CD4-positive, alpha-beta memory T cell (primary cell): ENCODE results near the gene SPINT3. TPM values are rescaled to one million over a fixed set of nuclear protein-coding genes. Genes with fewer than 3 reads are reported as not detected.
"Not testable (repeated sequence)": the region's sequence is repeated elsewhere in the genome, so short reads cannot be mapped to it uniquely, and the experiment has no call there.

Experiments
- CTCF ChIA-PET: fragments of 350-600 bp; sonication (Branson Sonifier 250); formaldehyde crosslinking; loops from one replicate; lab custom pipeline; 2021; ENCODE audit warnings: inconsistent platforms; ENCODE audit not compliant: partially characterized antibody; lab: Charles Lee
- POLR2A ChIA-PET: fragments of 350-600 bp; sonication (Branson Sonifier 250); formaldehyde crosslinking; loops from one replicate; lab custom pipeline; 2021; ENCODE audit not compliant: partially characterized antibody; lab: Charles Lee
- DNase-seq, 5 donors: peaks; one replicate each; pipeline versions ENCODE4 v3.0.0 to v3.0.0-alpha.2; 2020 to 2022; ENCODE audit warnings: mixed read lengths in 1 of 5
- H3K27ac ChIP-seq: one replicate; pipeline ENCODE4 v1.7.0; 2013; ENCODE audit warnings: low read depth, low read length
- H3K27me3 ChIP-seq: 2 replicates; pipeline ENCODE4 v1.7.0; 2013; ENCODE audit warnings: mild to moderate bottlenecking, low read length, moderate library complexity; ENCODE audit not compliant: insufficient read depth
- H3K36me3 ChIP-seq: 2 replicates; pipeline ENCODE4 v1.7.0; 2013; ENCODE audit warnings: mild to moderate bottlenecking, low read length, moderate library complexity; ENCODE audit not compliant: insufficient read depth
- H3K4me1 ChIP-seq: 2 replicates; pipeline ENCODE4 v1.7.0; 2013; ENCODE audit warnings: mild to moderate bottlenecking, low read length, moderate library complexity; ENCODE audit not compliant: insufficient read depth
- H3K4me3 ChIP-seq, 2 donors: one replicate each; pipeline ENCODE4 v1.7.0; 2013; ENCODE audit warnings: low read length in 2 of 2, mild to moderate bottlenecking in 1 of 2
- H3K9me3 ChIP-seq, 2 donors: one replicate each; pipeline ENCODE4 v1.7.0; 2013; ENCODE audit warnings: low read length in 2 of 2, control low read depth in 1 of 2; ENCODE audit not compliant: control insufficient read depth in 1 of 2
- H3K27ac Mint-ChIP-seq, 7 donors: one replicate each; pipeline ENCODE4 v1.8.0; 2020 to 2021; ENCODE audit warnings: mixed read lengths in 7 of 7, mild to moderate bottlenecking in 6 of 7, inconsistent platforms in 3 of 7, moderate library complexity in 3 of 7
- H3K27me3 Mint-ChIP-seq, 2 donors: one replicate each; pipeline ENCODE4 v1.8.0; 2020 to 2021; ENCODE audit warnings: mixed read lengths in 2 of 2
- H3K36me3 Mint-ChIP-seq, 2 donors: one replicate each; pipeline ENCODE4 v1.8.0; 2020 to 2021; ENCODE audit warnings: mixed read lengths in 2 of 2, inconsistent platforms in 1 of 2, mild to moderate bottlenecking in 1 of 2
- H3K4me1 Mint-ChIP-seq, 4 donors: one replicate each; pipeline ENCODE4 v1.8.0; 2020 to 2021; ENCODE audit warnings: mixed read lengths in 4 of 4, mild to moderate bottlenecking in 1 of 4
- H3K4me3 Mint-ChIP-seq, 8 donors: one replicate each; pipeline ENCODE4 v1.8.0; 2020 to 2021; ENCODE audit warnings: mixed read lengths in 8 of 8, mild to moderate bottlenecking in 7 of 8, moderate library complexity in 6 of 8, inconsistent platforms in 3 of 8
- H3K9me3 Mint-ChIP-seq, 8 donors: one replicate each; pipeline ENCODE4 v1.8.0; 2020 to 2021; ENCODE audit warnings: mixed read lengths in 8 of 8, mild to moderate bottlenecking in 5 of 8, inconsistent platforms in 3 of 8, moderate library complexity in 1 of 8
- intact Hi-C: fragments of 100-400 bp; cut with micrococcal nuclease; formaldehyde crosslinking; loops from one replicate; pipeline ENCODE4 v1.15.1; 2023
- polyA plus RNA-seq, 2 donors: library from polyadenylated mRNA; unstranded; fragments of 300-500 nt; fragmentation: Illumina TruSeq; gene quantifications; one replicate each; pipeline ENCODE4 v1.2.3, GENCODE V29; 2021
- total RNA-seq, 2 experiments: library from RNA; stranded (reverse); gene quantifications; one replicate each; pipeline ENCODE4 v1.2.3, GENCODE V29; 2021

Gene SPINT3
- total and polyA plus RNA-seq, 4 experiments from 2014 or later = not detected

GRCh38 chr20:45485388-45485787 lies 30.0 kb downstream of the SPINT3 start:
- H3K9me3 Mint-ChIP-seq = no peaks in the 10 kb centered on the region

GRCh38 chr20:45484676-45485075 lies 30.7 kb downstream of the SPINT3 start:
- Mint-ChIP-seq H3K27me3 (peaks cover 33 to 56% of the 10 kb centered on the region in 2 donors), H3K9me3 (no peaks in the 10 kb centered on the region), H3K36me3 (peaks cover 0 to 3% of the 10 kb centered on the region in 2 donors), H3K27ac (no peak overlapping the region), H3K4me3 (no peak overlapping the region), H3K4me1 (no peaks in the 10 kb centered on the region)
- no peaks in the 10 kb centered on the region for H3K36me3 ChIP-seq
- no peaks in the 10 kb centered on the region for H3K4me1 ChIP-seq
- POLR2A ChIA-PET = no interaction called here
- no peak overlapping the region for H3K4me3 ChIP-seq
- intact Hi-C loops = no loop called here
- no peak overlapping the region for H3K27ac ChIP-seq
- peaks cover 7% of the 10 kb centered on the region for H3K27me3 ChIP-seq
- no peaks in the 10 kb centered on the region for H3K9me3 ChIP-seq
- CTCF ChIA-PET = interaction anchor here (1.3 kb wide), 1 partner anchor 18 kb away, joined by 4 read pairs; no protein-coding TSS in a partner anchor
- no peak for DNase-seq

More at GRCh38 chr20:45485388-45485787, 30.0 kb downstream of the SPINT3 start:
- CTCF ChIA-PET = interaction anchor here (0.7 to 1.3 kb wide), 2 partner anchors 17 to 285 kb away, joined by 3 to 4 read pairs; no protein-coding TSS in a partner anchor
- H3K27ac Mint-ChIP-seq = no peak overlapping the region
- no peak for DNase-seq
- POLR2A ChIA-PET = no interaction called here
- peaks cover 28 to 52% of the 10 kb centered on the region in 2 donors for H3K27me3 Mint-ChIP-seq
- no peaks in the 10 kb centered on the region for H3K4me1 Mint-ChIP-seq
- H3K36me3 ChIP-seq = no peaks in the 10 kb centered on the region
- no peaks in the 10 kb centered on the region for H3K9me3 ChIP-seq
- H3K36me3 Mint-ChIP-seq = no peaks in the 10 kb centered on the region
- no peak overlapping the region for H3K4me3 ChIP-seq
- H3K4me3 Mint-ChIP-seq = no peak overlapping the region
- peaks cover 7% of the 10 kb centered on the region for H3K27me3 ChIP-seq
- H3K27ac ChIP-seq = no peak overlapping the region
- intact Hi-C loops = no loop called here
- H3K4me1 ChIP-seq = no peaks in the 10 kb centered on the region

GRCh38 chr20:45479822-45480221 lies 35.6 kb downstream of the SPINT3 start:
- no peaks in the 10 kb centered on the region for H3K9me3 ChIP-seq
- H3K27me3 Mint-ChIP-seq = peaks cover 34 to 50% of the 10 kb centered on the region in 2 donors
- H3K36me3 ChIP-seq = no peaks in the 10 kb centered on the region
- intact Hi-C loops = no loop called here
- H3K4me1 ChIP-seq = no peaks in the 10 kb centered on the region
- H3K27me3 ChIP-seq = peaks cover 5% of the 10 kb centered on the region
- H3K4me3 Mint-ChIP-seq = no peak overlapping the region
- no peak for DNase-seq
- no peak overlapping the region for H3K4me3 ChIP-seq
- H3K4me1 Mint-ChIP-seq = no peaks in the 10 kb centered on the region
- H3K36me3 Mint-ChIP-seq = peaks cover 0 to 3% of the 10 kb centered on the region in 2 donors
- POLR2A ChIA-PET = no interaction called here
- no peak overlapping the region for H3K27ac Mint-ChIP-seq
- peaks cover 0 to 6% (median 0%) of the 10 kb centered on the region in 8 donors for H3K9me3 Mint-ChIP-seq
- CTCF ChIA-PET = interaction anchor here (0.6 to 1.1 kb wide), 2 partner anchors 117 to 157 kb away, joined by 3 to 4 read pairs; partner anchors contain the start of gene SYS1
- H3K27ac ChIP-seq = no peak overlapping the region

GRCh38 chr20:45477530-45478148 lies 37.8 kb downstream of the SPINT3 start:
- POLR2A ChIA-PET, H3K27me3 ChIP-seq: not testable (repeated sequence)

GRCh38 chr20:45472286-45472685 lies 43.1 kb downstream of the SPINT3 start:
- CTCF ChIA-PET, H3K27ac Mint-ChIP-seq, H3K36me3 Mint-ChIP-seq, H3K27ac ChIP-seq, intact Hi-C loops, DNase-seq, POLR2A ChIA-PET, H3K36me3 ChIP-seq, H3K4me3 ChIP-seq, H3K9me3 ChIP-seq, H3K4me1 Mint-ChIP-seq, H3K9me3 Mint-ChIP-seq: not testable (repeated sequence)
- H3K27me3 ChIP-seq = peaks cover 31% of the 10 kb centered on the region
- H3K4me3 Mint-ChIP-seq = peak overlapping the region in 1 of 8 donors; percentile 20
- H3K4me1 ChIP-seq = peaks cover 13% of the 10 kb centered on the region
- H3K27me3 Mint-ChIP-seq = peaks cover 40 to 49% of the 10 kb centered on the region in 2 donors

More at GRCh38 chr20:45477530-45478148, 37.8 kb downstream of the SPINT3 start:
- H3K9me3 ChIP-seq, H3K36me3 ChIP-seq, H3K4me3 Mint-ChIP-seq, H3K4me3 ChIP-seq, H3K9me3 Mint-ChIP-seq, CTCF ChIA-PET, DNase-seq, H3K4me1 Mint-ChIP-seq, intact Hi-C loops, H3K27ac Mint-ChIP-seq, H3K27ac ChIP-seq, H3K36me3 Mint-ChIP-seq, H3K4me1 ChIP-seq: not testable (repeated sequence)
- peaks cover 37 to 45% of the 10 kb centered on the region in 2 donors for H3K27me3 Mint-ChIP-seq

- POLR2A ChIA-PET = no interaction called here
- H3K27ac ChIP-seq = no peak overlapping the region
- Mint-ChIP-seq H3K27ac (no peak overlapping the region), H3K4me3 (peak overlapping the region; percentile 27 to 74 (median 58)), H3K27me3 (peaks cover 44 to 54% of the 10 kb centered on the region in 2 donors), H3K9me3 (no peaks in the 10 kb centered on the region), H3K4me1 (peaks cover 0 to 7% (median 3%) of the 10 kb centered on the region in 4 donors), H3K36me3 (no peaks in the 10 kb centered on the region)
- no peak for DNase-seq
- CTCF ChIA-PET = no interaction called here
- no peaks in the 10 kb centered on the region for H3K36me3 ChIP-seq
- intact Hi-C loops = no loop called here
- H3K4me3 ChIP-seq = no peak overlapping the region
- peaks cover 13% of the 10 kb centered on the region for H3K4me1 ChIP-seq
- H3K27me3 ChIP-seq = peaks cover 31% of the 10 kb centered on the region
- H3K9me3 ChIP-seq = no peaks in the 10 kb centered on the region
Measured at GRCh38 chr20:45470937-45471336, 44.5 kb downstream of the SPINT3 start.

- Histone ChIP-seq H3K36me3 (no peaks in the 10 kb centered on the region), H3K4me3 (peak overlapping the region in 1 of 2 donors; percentile 13), H3K27ac (no peak overlapping the region), H3K9me3 (no peaks in the 10 kb centered on the region), H3K4me1 (peaks cover 13% of the 10 kb centered on the region), H3K27me3 (peaks cover 31% of the 10 kb centered on the region)
- CTCF ChIA-PET = no interaction called here
- H3K36me3 Mint-ChIP-seq = no peaks in the 10 kb centered on the region
- H3K4me3 Mint-ChIP-seq = peak overlapping the region; percentile 47 to 74 (median 66)
- H3K27ac Mint-ChIP-seq = no peak overlapping the region
- peaks cover 45 to 55% of the 10 kb centered on the region in 2 donors for H3K27me3 Mint-ChIP-seq
- no peaks in the 10 kb centered on the region for H3K9me3 Mint-ChIP-seq
- peaks cover 0 to 7% (median 3%) of the 10 kb centered on the region in 4 donors for H3K4me1 Mint-ChIP-seq
- DNase-seq = no peak
- intact Hi-C loops = no loop called here
- POLR2A ChIA-PET = no interaction called here
Measured at GRCh38 chr20:45470262-45470931, 45.0 kb downstream of the SPINT3 start.
